Inferior parietal cortex (tissue), 1 donor: ENCODE measurements around the gene CAMKK1.
"Not testable (repeated sequence)": the region's sequence is repeated elsewhere in the genome, so short reads cannot be mapped to it uniquely, and the experiment has no call there.

Source experiments
- DNase-seq: peaks from one replicate; pipeline ENCODE4 v3.0.0-alpha.2; 2016; ENCODE audit errors: extremely low spot score

Gene CAMKK1

GRCh38 chr17:3846437-3847164, 46.3 kb downstream of the CAMKK1 start:
- DNase-seq: no peak

- peak; percentile 95 for DNase-seq
Observed at GRCh38 chr17:3845621-3846436, 47.0 kb downstream of the CAMKK1 start, which contains the start of gene NCBP3. NCBP3 (minus strand) TSS chr17:3846246; CDS start chr17:3846223, 23 bp downstream.

- DNase-seq: no peak
Observed at GRCh38 chr17:3845291-3845620, 47.6 kb downstream of the CAMKK1 start.

- DNase-seq: not testable (repeated sequence)
Observed at GRCh38 chr17:3844556-3844955, 48.3 kb downstream of the CAMKK1 start.

GRCh38 chr17:3843935-3844516, 48.8 kb downstream of the CAMKK1 start:
- DNase-seq: no peak

GRCh38 chr17:3838206-3838605, 54.6 kb downstream of the CAMKK1 start:
- no peak for DNase-seq

- no peak for DNase-seq
Observed at GRCh38 chr17:3836551-3836950, 56.3 kb downstream of the CAMKK1 start.

- no peak for DNase-seq
Observed at GRCh38 chr17:3835410-3836229, 57.2 kb downstream of the CAMKK1 start.

GRCh38 chr17:3834811-3835210, 58.0 kb downstream of the CAMKK1 start:
- no peak for DNase-seq

- no peak for DNase-seq
Observed at GRCh38 chr17:3828852-3829232, 64.0 kb downstream of the CAMKK1 start.

- DNase-seq: no peak
Observed at GRCh38 chr17:3828151-3828851, 64.6 kb downstream of the CAMKK1 start.

- DNase-seq: peak; percentile 90
Observed at GRCh38 chr17:3827124-3827773, 65.6 kb downstream of the CAMKK1 start.

GRCh38 chr17:3826191-3826590, 66.7 kb downstream of the CAMKK1 start:
- DNase-seq: no peak

- no peak for DNase-seq
Observed at GRCh38 chr17:3821101-3821500, 71.8 kb downstream of the CAMKK1 start.

GRCh38 chr17:3818786-3819185, 74.1 kb downstream of the CAMKK1 start:
- DNase-seq: no peak

GRCh38 chr17:3817851-3818605, 74.8 kb downstream of the CAMKK1 start:
- DNase-seq: peak; percentile 26

- DNase-seq: no peak
Observed at GRCh38 chr17:3815925-3816324, 76.9 kb downstream of the CAMKK1 start.

GRCh38 chr17:3815122-3815521, 77.7 kb downstream of the CAMKK1 start:
- DNase-seq: no peak

GRCh38 chr17:3814361-3814760, 78.5 kb downstream of the CAMKK1 start:
- DNase-seq: no peak

GRCh38 chr17:3813171-3813570, 79.7 kb downstream of the CAMKK1 start:
- no peak for DNase-seq
